HG02970 (cell line): ENCODE results near the gene HOXA10.

Source experiments
- ATAC-seq: cut with Tn5 transposase; IDR thresholded peaks from one replicate; pipeline ENCODE4 v1.9.1; 2021; ENCODE audit warnings: mild to moderate bottlenecking, moderate library complexity, moderate number of reproducible peaks; ENCODE audit not compliant: unreplicated experiment, low FRiP score

HOXA10 gene

GRCh38 chr7:27191833-27192545 lies 17.9 kb upstream of the HOXA10 start:
- ATAC-seq: no peak

- no peak for ATAC-seq
Measured at GRCh38 chr7:27191161-27191731, 17.1 kb upstream of the HOXA10 start.

GRCh38 chr7:27189997-27190748 lies 16.1 kb upstream of the HOXA10 start:
- ATAC-seq: no peak

- no peak for ATAC-seq
Measured at GRCh38 chr7:27189295-27189996, 15.3 kb upstream of the HOXA10 start.

- ATAC-seq: no peak
Measured at GRCh38 chr7:27188386-27189294, 14.5 kb upstream of the HOXA10 start.

GRCh38 chr7:27187475-27188385 lies 13.6 kb upstream of the HOXA10 start:
- ATAC-seq: no peak

GRCh38 chr7:27186668-27187474 lies 12.8 kb upstream of the HOXA10 start:
- no peak for ATAC-seq

- no peak for ATAC-seq
Measured at GRCh38 chr7:27185854-27186667, 11.9 kb upstream of the HOXA10 start.

- no peak for ATAC-seq
Measured at GRCh38 chr7:27185013-27185853, 11.1 kb upstream of the HOXA10 start, which contains the start of gene HOXA11. Gene HOXA11, minus strand, starts transcription at chr7:27185232. Its CDS starts 88 bp downstream, at chr7:27185144.

GRCh38 chr7:27184337-27185012 lies 10.4 kb upstream of the HOXA10 start:
- ATAC-seq: no peak

- ATAC-seq: no peak
Measured at GRCh38 chr7:27183682-27184336, 9.7 kb upstream of the HOXA10 start.

GRCh38 chr7:27182861-27183681 lies 9.0 kb upstream of the HOXA10 start:
- no peak for ATAC-seq

GRCh38 chr7:27182285-27182841 lies 8.2 kb upstream of the HOXA10 start:
- no peak for ATAC-seq

GRCh38 chr7:27181795-27182275 lies 7.7 kb upstream of the HOXA10 start:
- no peak for ATAC-seq
